LNCAP (cell line): Measurements from ENCODE around the gene PSMG2.

ENCODE experiments used
- CTCF ChIP-seq: fragments of 450-650 bp; IDR thresholded peaks from 2 replicates; pipeline ENCODE4 v1.5.1; 2017; ENCODE audit warnings: mild to moderate bottlenecking

Gene PSMG2

GRCh38 chr18:12747530-12748315 is 44.9 kb downstream of the PSMG2 start:
- no peak for TF ChIP-seq CTCF

GRCh38 chr18:12748671-12749070 is 45.8 kb downstream of the PSMG2 start:
- no peak for TF ChIP-seq CTCF

- TF ChIP-seq CTCF = no peak
These were observed 46.3 kb downstream of the PSMG2 start for GRCh38 chr18:12749121-12749520.

- no peak for TF ChIP-seq CTCF
These were observed 47.4 kb downstream of the PSMG2 start for GRCh38 chr18:12750076-12750714.

GRCh38 chr18:12750715-12751502 is 48.1 kb downstream of the PSMG2 start:
- no peak for TF ChIP-seq CTCF

- TF ChIP-seq CTCF = no peak
These were observed 48.7 kb downstream of the PSMG2 start for GRCh38 chr18:12751503-12751884.

- TF ChIP-seq CTCF = no peak
These were observed 49.0 kb downstream of the PSMG2 start for GRCh38 chr18:12751891-12752290.
